BLaER1 (cell line): Measurements from ENCODE around the gene PUSL1.
"Not testable (repeated sequence)": the region's sequence is repeated elsewhere in the genome, so short reads cannot be mapped to it uniquely, and the experiment has no call there.

Source experiments
- H3K27ac ChIP-seq: shearing (Covaris generic); formaldehyde crosslinking; 2 replicates; pipeline ENCODE4 v1.8.1; 2022
- H3K27me3 ChIP-seq: shearing (Covaris generic); formaldehyde crosslinking; 2 replicates; pipeline ENCODE4 v1.8.1; 2022
- H3K36me3 ChIP-seq: shearing (Covaris generic); formaldehyde crosslinking; 2 replicates; pipeline ENCODE4 v1.8.1; 2022
- H3K4me1 ChIP-seq: shearing (Covaris generic); formaldehyde crosslinking; 2 replicates; pipeline ENCODE4 v1.8.1; 2022
- H3K4me2 ChIP-seq: shearing (Covaris generic); formaldehyde crosslinking; 2 replicates; pipeline ENCODE4 v1.8.1; 2022
- H3K4me3 ChIP-seq: shearing (Covaris generic); formaldehyde crosslinking; 2 replicates; pipeline ENCODE4 v1.8.1; 2022
- H3K9ac ChIP-seq: shearing (Covaris generic); formaldehyde crosslinking; 2 replicates; pipeline ENCODE4 v1.8.1; 2022
- H3K9me3 ChIP-seq: shearing (Covaris generic); formaldehyde crosslinking; 2 replicates; pipeline ENCODE4 v1.8.1; 2022
- H4K20me1 ChIP-seq: shearing (Covaris generic); formaldehyde crosslinking; 2 replicates; pipeline ENCODE4 v1.8.1; 2022
- Cebpa-rat ChIP-seq: shearing (Covaris generic); IDR thresholded peaks from 2 replicates; pipeline ENCODE4 v1.8.1; 2022

The PUSL1 gene

GRCh38 chr1:1315435-1315954 lies 7.1 kb downstream of the PUSL1 start:
- peaks cover 96% of the 10 kb centered on the region for H3K36me3 ChIP-seq

GRCh38 chr1:1316199-1316598 lies 7.8 kb downstream of the PUSL1 start:
- Histone ChIP-seq H3K36me3 (peaks cover 96% of the 10 kb centered on the region), H3K4me1 (peaks cover 12% of the 10 kb centered on the region), H4K20me1 (peaks cover 94% of the 10 kb centered on the region)
- not testable (repeated sequence) for H3K4me3 ChIP-seq, H3K27ac ChIP-seq, H3K4me2 ChIP-seq, H3K9ac ChIP-seq, H3K27me3 ChIP-seq, H3K9me3 ChIP-seq

More at GRCh38 chr1:1315435-1315954, 7.1 kb downstream of the PUSL1 start:
- H3K9me3 ChIP-seq: no peaks in the 10 kb centered on the region
- H3K27me3 ChIP-seq: no peaks in the 10 kb centered on the region
- no peak overlapping the region for H3K9ac ChIP-seq
- TF ChIP-seq Cebpa-rat: no peak
- H3K27ac ChIP-seq: no peak overlapping the region
- H3K4me1 ChIP-seq: peaks cover 5% of the 10 kb centered on the region
- no peak overlapping the region for H3K4me3 ChIP-seq
- peaks cover 94% of the 10 kb centered on the region for H4K20me1 ChIP-seq
- no peak overlapping the region for H3K4me2 ChIP-seq

- Histone ChIP-seq H3K4me2 (no peak overlapping the region), H3K4me1 (peaks cover 12% of the 10 kb centered on the region), H3K27me3 (no peaks in the 10 kb centered on the region), H3K36me3 (peaks cover 94% of the 10 kb centered on the region), H3K27ac (no peak overlapping the region), H3K4me3 (no peak overlapping the region), H3K9ac (no peak overlapping the region), H3K9me3 (no peaks in the 10 kb centered on the region), H4K20me1 (peaks cover 95% of the 10 kb centered on the region)
- TF ChIP-seq Cebpa-rat: no peak
Measured at GRCh38 chr1:1317420-1317819, 9.0 kb downstream of the PUSL1 start.

- Histone ChIP-seq H3K27me3 (no peaks in the 10 kb centered on the region), H3K4me2 (no peak overlapping the region), H4K20me1 (peaks cover 94% of the 10 kb centered on the region), H3K27ac (no peak overlapping the region), H3K36me3 (peaks cover 92% of the 10 kb centered on the region), H3K9me3 (no peaks in the 10 kb centered on the region), H3K4me1 (peaks cover 17% of the 10 kb centered on the region), H3K9ac (no peak overlapping the region), H3K4me3 (no peak overlapping the region)
- no peak for TF ChIP-seq Cebpa-rat
Measured at GRCh38 chr1:1318131-1318652, 9.8 kb downstream of the PUSL1 start.

GRCh38 chr1:1318777-1319645 lies 10.6 kb downstream of the PUSL1 start:
- peaks cover 90% of the 10 kb centered on the region for H4K20me1 ChIP-seq
- peak overlapping the region; percentile 45; the same call in 1 of the 2 replicates for H3K9ac ChIP-seq
- H3K27me3 ChIP-seq: no peaks in the 10 kb centered on the region
- no peak overlapping the region for H3K4me3 ChIP-seq
- no peaks in the 10 kb centered on the region for H3K9me3 ChIP-seq
- no peak overlapping the region for H3K4me2 ChIP-seq
- H3K27ac ChIP-seq: no peak overlapping the region
- H3K4me1 ChIP-seq: peaks cover 22% of the 10 kb centered on the region
- H3K36me3 ChIP-seq: peaks cover 84% of the 10 kb centered on the region
- TF ChIP-seq Cebpa-rat: no peak

GRCh38 chr1:1319646-1319941 lies 11.2 kb downstream of the PUSL1 start:
- H3K27ac ChIP-seq: no peak overlapping the region

GRCh38 chr1:1320666-1321448 lies 12.5 kb downstream of the PUSL1 start:
- no peak overlapping the region for H3K4me3 ChIP-seq
- H3K27me3 ChIP-seq: no peaks in the 10 kb centered on the region
- H3K4me2 ChIP-seq: no peak overlapping the region
- no peak for TF ChIP-seq Cebpa-rat
- H3K36me3 ChIP-seq: peaks cover 67% of the 10 kb centered on the region
- peak overlapping the region; percentile 53; the same call in 1 of the 2 replicates for H3K9ac ChIP-seq
- peaks cover 30% of the 10 kb centered on the region for H3K4me1 ChIP-seq
- H3K27ac ChIP-seq: no peak overlapping the region
- peaks cover 85% of the 10 kb centered on the region for H4K20me1 ChIP-seq
- no peaks in the 10 kb centered on the region for H3K9me3 ChIP-seq

More at GRCh38 chr1:1319646-1319941, 11.2 kb downstream of the PUSL1 start:
- no peaks in the 10 kb centered on the region for H3K27me3 ChIP-seq
- H3K9ac ChIP-seq: peak overlapping the region; percentile 45; the same call in 1 of the 2 replicates
- H3K4me3 ChIP-seq: no peak overlapping the region
- TF ChIP-seq Cebpa-rat: no peak
- no peak overlapping the region for H3K4me2 ChIP-seq
- H3K9me3 ChIP-seq: no peaks in the 10 kb centered on the region
- H4K20me1 ChIP-seq: peaks cover 84% of the 10 kb centered on the region
- H3K4me1 ChIP-seq: peaks cover 22% of the 10 kb centered on the region
- H3K36me3 ChIP-seq: peaks cover 78% of the 10 kb centered on the region

GRCh38 chr1:1321477-1321876 lies 13.1 kb downstream of the PUSL1 start:
- H3K9ac ChIP-seq: peak overlapping the region; percentile 53; the same call in 1 of the 2 replicates
- H4K20me1 ChIP-seq: peaks cover 85% of the 10 kb centered on the region
- H3K36me3 ChIP-seq: peaks cover 66% of the 10 kb centered on the region
- H3K9me3 ChIP-seq: no peaks in the 10 kb centered on the region
- H3K27ac ChIP-seq: no peak overlapping the region
- H3K4me2 ChIP-seq: no peak overlapping the region
- no peaks in the 10 kb centered on the region for H3K27me3 ChIP-seq
- H3K4me1 ChIP-seq: peaks cover 37% of the 10 kb centered on the region
- no peak overlapping the region for H3K4me3 ChIP-seq
- TF ChIP-seq Cebpa-rat: no peak

GRCh38 chr1:1322418-1322817 lies 14.0 kb downstream of the PUSL1 start:
- H4K20me1 ChIP-seq: peaks cover 85% of the 10 kb centered on the region
- TF ChIP-seq Cebpa-rat: no peak
- no peak overlapping the region for H3K27ac ChIP-seq

More at GRCh38 chr1:1322418-1322817, 14.0 kb downstream of the PUSL1 start:
- no peak overlapping the region for H3K4me3 ChIP-seq
- H3K9ac ChIP-seq: no peak overlapping the region
- H3K36me3 ChIP-seq: peaks cover 67% of the 10 kb centered on the region
- H3K27me3 ChIP-seq: no peaks in the 10 kb centered on the region
- no peak overlapping the region for H3K4me2 ChIP-seq
- peaks cover 39% of the 10 kb centered on the region for H3K4me1 ChIP-seq
- H3K9me3 ChIP-seq: no peaks in the 10 kb centered on the region
